T-helper 2 cell treated with Interferon-gamma antibody and Interleukin-4, amounts not matched to agents 5 μg/mL and 100 μg/mL, for 36 hours (primary cell): ENCODE data around the gene SV2C.

Source experiments
- DNase-seq: peaks from one replicate; pipeline ENCODE4 v3.0.0; 2021; ENCODE audit warnings: low spot score
- H3K27ac Mint-ChIP-seq: one replicate; pipeline ENCODE4 v1.8.0; 2021; ENCODE audit warnings: mild to moderate bottlenecking, mixed read lengths
- H3K27me3 Mint-ChIP-seq: one replicate; pipeline ENCODE4 v1.8.0; 2021; ENCODE audit warnings: low read depth, mixed read lengths
- H3K36me3 Mint-ChIP-seq: one replicate; pipeline ENCODE4 v1.8.0; 2021; ENCODE audit warnings: low read depth, mixed read lengths
- H3K4me1 Mint-ChIP-seq: one replicate; pipeline ENCODE4 v1.8.0; 2021; ENCODE audit warnings: low read depth, mixed read lengths
- H3K4me3 Mint-ChIP-seq: one replicate; pipeline ENCODE4 v1.8.0; 2022; ENCODE audit warnings: mild to moderate bottlenecking, moderate library complexity, mixed read lengths
- H3K9me3 Mint-ChIP-seq: one replicate; pipeline ENCODE4 v1.8.0; 2021; ENCODE audit warnings: mixed read lengths

SV2C gene

DNA sequence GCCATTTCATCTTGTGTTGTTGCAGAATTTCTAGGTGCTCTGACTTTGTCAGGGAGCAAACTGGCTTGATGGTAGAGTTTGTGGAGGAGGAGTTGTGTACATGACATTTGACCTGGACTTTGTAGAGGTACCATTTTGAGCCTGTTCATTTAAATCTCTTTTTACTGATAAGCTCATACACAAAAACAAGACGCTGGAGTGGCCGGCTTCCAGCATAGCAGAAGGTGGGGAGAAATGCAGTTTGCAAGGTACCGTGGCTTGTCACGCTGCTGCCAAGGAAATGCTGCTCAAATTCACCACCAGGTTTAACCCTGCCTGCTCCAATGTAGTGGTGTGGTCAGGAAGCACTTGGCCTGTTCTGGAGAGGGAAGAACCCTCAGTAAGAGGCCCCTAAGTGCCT is 301.0 kb downstream of the SV2C start:
- Mint-ChIP-seq H3K36me3 (no peaks in the 10 kb centered on the region), H3K4me1 (peaks cover 30% of the 10 kb centered on the region), H3K27ac (no peak overlapping the region), H3K9me3 (no peaks in the 10 kb centered on the region), H3K4me3 (no peak overlapping the region), H3K27me3 (no peaks in the 10 kb centered on the region)
- no peak for DNase-seq

GRCh38 chr5:76384705-76385104 is 301.5 kb downstream of the SV2C start:
- Mint-ChIP-seq H3K27me3 (no peaks in the 10 kb centered on the region), H3K4me3 (no peak overlapping the region), H3K36me3 (peaks cover under 1% of the 10 kb centered on the region), H3K27ac (no peak overlapping the region), H3K4me1 (peaks cover 27% of the 10 kb centered on the region), H3K9me3 (no peaks in the 10 kb centered on the region)
- no peak for DNase-seq

- H3K4me3 Mint-ChIP-seq: no peak overlapping the region
- H3K27ac Mint-ChIP-seq: no peak overlapping the region
- no peak for DNase-seq
- peaks cover 34% of the 10 kb centered on the region for H3K4me1 Mint-ChIP-seq
- no peaks in the 10 kb centered on the region for H3K27me3 Mint-ChIP-seq
- peaks cover 2% of the 10 kb centered on the region for H3K36me3 Mint-ChIP-seq
- H3K9me3 Mint-ChIP-seq: no peaks in the 10 kb centered on the region
Measured at GRCh38 chr5:76385540-76385939, 302.4 kb downstream of the SV2C start.

- H3K36me3 Mint-ChIP-seq: peaks cover 7% of the 10 kb centered on the region
- no peak overlapping the region for H3K4me3 Mint-ChIP-seq
- peaks cover 38% of the 10 kb centered on the region for H3K4me1 Mint-ChIP-seq
- no peaks in the 10 kb centered on the region for H3K9me3 Mint-ChIP-seq
- H3K27me3 Mint-ChIP-seq: no peaks in the 10 kb centered on the region
- H3K27ac Mint-ChIP-seq: no peak overlapping the region
- DNase-seq: no peak
Measured at GRCh38 chr5:76386360-76386759, 303.2 kb downstream of the SV2C start.

- Mint-ChIP-seq H3K27me3 (peaks cover 1% of the 10 kb centered on the region), H3K27ac (no peak overlapping the region), H3K36me3 (peaks cover 9% of the 10 kb centered on the region), H3K9me3 (no peaks in the 10 kb centered on the region), H3K4me3 (no peak overlapping the region), H3K4me1 (peaks cover 49% of the 10 kb centered on the region)
- no peak for DNase-seq
Measured at GRCh38 chr5:76388236-76388635, 305.1 kb downstream of the SV2C start.

DNA sequence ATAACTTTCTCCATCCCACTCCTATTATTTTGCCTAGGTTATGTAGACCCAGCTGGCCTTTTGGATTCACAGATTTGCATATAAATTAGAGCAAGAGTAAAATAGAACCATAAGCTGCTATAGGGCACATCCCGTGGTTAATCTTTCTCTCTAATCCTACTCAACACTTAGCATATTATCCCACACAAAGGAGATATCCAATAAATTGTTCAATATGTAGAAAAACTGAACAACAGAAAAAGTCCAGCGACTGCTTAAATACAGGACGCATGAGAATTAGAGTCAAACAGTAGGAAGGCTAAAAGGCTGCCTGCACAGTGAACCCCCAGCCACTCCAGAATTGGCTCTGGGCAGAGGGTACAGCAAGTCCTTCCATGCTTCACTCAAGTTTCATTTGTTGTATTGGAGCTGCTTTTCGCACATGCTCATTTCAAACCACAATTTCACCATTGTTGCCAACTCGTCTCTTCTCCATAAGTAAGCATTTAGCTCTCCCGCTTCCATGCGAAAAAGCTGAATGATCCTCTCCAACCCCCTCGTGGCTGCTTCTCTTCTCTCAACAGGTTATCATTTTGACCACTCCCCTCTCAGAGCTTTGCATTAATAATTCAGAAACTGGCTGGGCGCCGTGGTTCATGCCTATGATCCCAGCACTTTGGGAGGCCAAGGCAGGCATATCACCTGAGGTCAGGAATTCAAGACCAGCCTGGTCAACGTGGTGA is 305.8 kb downstream of the SV2C start:
- Mint-ChIP-seq H3K9me3 (no peaks in the 10 kb centered on the region), H3K27ac (no peak overlapping the region), H3K4me3 (no peak overlapping the region), H3K36me3 (peaks cover 9% of the 10 kb centered on the region), H3K27me3 (peaks cover 2% of the 10 kb centered on the region), H3K4me1 (peaks cover 45% of the 10 kb centered on the region)
- DNase-seq: no peak

GRCh38 chr5:76389513-76390154 is 306.5 kb downstream of the SV2C start:
- Mint-ChIP-seq H3K27ac (no peak overlapping the region), H3K36me3 (peaks cover 9% of the 10 kb centered on the region), H3K4me3 (no peak overlapping the region), H3K4me1 (peaks cover 48% of the 10 kb centered on the region), H3K9me3 (no peaks in the 10 kb centered on the region), H3K27me3 (peaks cover 2% of the 10 kb centered on the region)
- no peak for DNase-seq

GRCh38 chr5:76391014-76391413 is 307.8 kb downstream of the SV2C start:
- Mint-ChIP-seq H3K9me3 (no peaks in the 10 kb centered on the region), H3K4me3 (peak overlapping the region; percentile 57), H3K27ac (peak overlapping the region; percentile 26), H3K36me3 (peaks cover 9% of the 10 kb centered on the region), H3K4me1 (peaks cover 49% of the 10 kb centered on the region), H3K27me3 (peaks cover 6% of the 10 kb centered on the region)
- no peak for DNase-seq

DNA sequence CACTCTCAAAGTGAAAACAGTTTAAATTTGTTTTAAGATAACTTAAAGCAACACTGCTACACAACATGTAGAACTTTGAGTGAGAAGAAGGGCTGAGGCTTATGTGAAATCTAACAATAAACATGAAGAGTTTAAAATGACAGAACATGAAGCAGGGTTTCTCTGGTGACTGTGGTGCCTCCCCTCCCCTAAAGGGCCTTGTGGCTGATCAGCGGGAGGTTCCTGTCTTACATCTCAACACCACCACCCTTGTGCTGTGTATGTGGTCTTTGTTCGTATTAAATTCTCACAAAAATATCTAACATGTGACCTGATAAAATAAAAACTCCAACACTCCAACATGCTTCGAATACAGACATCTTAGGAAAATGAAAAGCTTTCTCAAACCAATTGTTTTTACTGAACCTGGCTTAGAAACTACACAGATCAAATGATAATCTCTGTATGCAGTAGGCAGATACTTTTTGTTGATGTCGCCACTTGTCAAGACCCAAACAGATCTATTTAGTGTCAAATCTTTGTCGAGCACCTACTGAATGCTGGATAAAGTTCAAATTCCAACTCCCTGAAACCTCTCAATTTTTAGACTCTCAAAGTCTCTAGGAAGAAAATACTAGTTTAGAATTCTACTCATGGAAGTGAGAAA is 310.0 kb downstream of the SV2C start:
- Mint-ChIP-seq H3K36me3 (peaks cover 9% of the 10 kb centered on the region), H3K4me1 (peaks cover 45% of the 10 kb centered on the region), H3K9me3 (no peaks in the 10 kb centered on the region), H3K4me3 (peak overlapping the region; percentile 23), H3K27ac (peak overlapping the region; percentile 34), H3K27me3 (peaks cover 8% of the 10 kb centered on the region)
- no peak for DNase-seq

- no peak overlapping the region for H3K27ac Mint-ChIP-seq
Measured at GRCh38 chr5:76397200-76397599, 314.0 kb downstream of the SV2C start.

GRCh38 chr5:76399268-76399667 is 316.1 kb downstream of the SV2C start:
- no peak overlapping the region for H3K4me3 Mint-ChIP-seq
- DNase-seq: no peak
- H3K36me3 Mint-ChIP-seq: no peaks in the 10 kb centered on the region
- H3K27ac Mint-ChIP-seq: no peak overlapping the region
- no peaks in the 10 kb centered on the region for H3K9me3 Mint-ChIP-seq
- H3K4me1 Mint-ChIP-seq: peaks cover 27% of the 10 kb centered on the region
- H3K27me3 Mint-ChIP-seq: peaks cover 15% of the 10 kb centered on the region

More at GRCh38 chr5:76397200-76397599, 314.0 kb downstream of the SV2C start:
- H3K27me3 Mint-ChIP-seq: peaks cover 17% of the 10 kb centered on the region
- peaks cover 36% of the 10 kb centered on the region for H3K4me1 Mint-ChIP-seq
- H3K9me3 Mint-ChIP-seq: no peaks in the 10 kb centered on the region
- H3K36me3 Mint-ChIP-seq: no peaks in the 10 kb centered on the region
- H3K4me3 Mint-ChIP-seq: no peak overlapping the region
- no peak for DNase-seq

- H3K9me3 Mint-ChIP-seq: no peaks in the 10 kb centered on the region
- H3K4me3 Mint-ChIP-seq: no peak overlapping the region
- no peaks in the 10 kb centered on the region for H3K36me3 Mint-ChIP-seq
- DNase-seq: no peak
- H3K27ac Mint-ChIP-seq: no peak overlapping the region
- peaks cover 13% of the 10 kb centered on the region for H3K27me3 Mint-ChIP-seq
- H3K4me1 Mint-ChIP-seq: peaks cover 31% of the 10 kb centered on the region
Measured at GRCh38 chr5:76400466-76400865, 317.3 kb downstream of the SV2C start.

DNA sequence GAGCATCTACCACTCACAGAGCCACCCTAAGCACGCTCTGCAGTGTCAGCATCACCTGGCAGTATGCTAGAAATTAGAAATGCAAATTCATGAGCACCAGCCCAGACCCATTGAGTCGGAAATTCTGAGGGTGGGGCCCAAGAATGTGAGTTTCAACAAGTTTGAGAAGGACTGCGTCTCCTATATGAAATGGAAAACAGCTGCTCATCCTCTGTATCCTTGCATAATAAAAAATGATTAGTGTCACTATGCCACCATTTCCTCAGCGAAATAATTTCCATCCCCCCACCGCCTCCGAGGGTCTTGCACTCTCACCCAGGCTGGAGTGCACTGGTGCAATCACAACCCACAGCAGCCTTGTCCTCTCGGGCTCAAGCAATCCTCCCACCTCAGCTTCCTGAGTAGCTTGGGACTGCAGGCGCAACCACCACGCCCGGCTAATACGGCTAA is 318.6 kb downstream of the SV2C start:
- H3K27me3 Mint-ChIP-seq: peaks cover 9% of the 10 kb centered on the region
- peaks cover 5% of the 10 kb centered on the region for H3K36me3 Mint-ChIP-seq
- peaks cover 44% of the 10 kb centered on the region for H3K4me1 Mint-ChIP-seq
- no peaks in the 10 kb centered on the region for H3K9me3 Mint-ChIP-seq
- H3K27ac Mint-ChIP-seq: peak overlapping the region; percentile 99
- peak overlapping the region; percentile 91 for H3K4me3 Mint-ChIP-seq
- no peak for DNase-seq

DNA sequence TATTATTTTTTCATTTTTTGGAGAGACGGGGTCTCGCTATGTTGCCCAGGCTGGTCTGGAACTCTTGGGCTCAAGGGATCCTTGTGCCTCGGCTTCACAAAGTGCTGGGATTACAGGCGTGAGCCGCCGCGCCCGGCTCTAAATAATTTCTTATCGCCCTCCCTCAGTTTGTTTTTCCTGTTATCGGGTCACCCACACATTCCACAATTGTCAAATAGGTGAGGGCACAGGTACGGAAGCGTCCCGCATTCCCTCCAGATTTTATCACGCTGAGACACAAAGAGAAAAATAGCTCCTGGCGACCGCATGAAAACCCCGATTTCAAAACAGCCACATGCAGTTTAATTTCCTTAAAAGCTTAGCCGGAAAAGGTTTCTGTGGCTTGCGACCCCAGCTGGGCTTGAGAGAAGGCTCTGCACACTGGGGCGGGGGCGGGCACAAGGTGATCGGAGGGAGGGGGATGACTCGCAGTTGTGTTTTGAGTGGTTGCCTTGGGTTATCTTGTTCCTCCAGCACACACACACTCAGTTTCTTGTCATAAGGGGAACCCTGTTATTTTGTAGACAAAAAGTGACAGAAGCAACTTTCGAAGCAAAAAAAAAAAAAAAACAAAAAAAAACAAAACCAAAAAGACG is 319.2 kb downstream of the SV2C start:
- H3K9me3 Mint-ChIP-seq: no peaks in the 10 kb centered on the region
- peaks cover 48% of the 10 kb centered on the region for H3K4me1 Mint-ChIP-seq
- peaks cover 9% of the 10 kb centered on the region for H3K27me3 Mint-ChIP-seq
- H3K4me3 Mint-ChIP-seq: peak overlapping the region; percentile 91
- peak; percentile 83 for DNase-seq
- H3K27ac Mint-ChIP-seq: peak overlapping the region; percentile 99
- peaks cover 10% of the 10 kb centered on the region for H3K36me3 Mint-ChIP-seq
